Activated naive CD4-positive, alpha-beta T cell treated with anti-CD3 and anti-CD28 coated beads, Interleukin-2, amount 10 ng/mL, durations not matched to agents 5 hours and 36 hours (primary cell): Measurements from ENCODE around the gene PTGS2. TPM values are rescaled to one million over a fixed set of nuclear protein-coding genes. Genes with fewer than 3 reads are reported as not detected.

Experiments used
- total RNA-seq, 2 experiments: library from RNA; stranded (reverse); gene quantifications; one replicate each; pipeline ENCODE4 v1.2.3, GENCODE V29; 2021

PTGS2 gene
- total RNA-seq = not detected

DNA sequence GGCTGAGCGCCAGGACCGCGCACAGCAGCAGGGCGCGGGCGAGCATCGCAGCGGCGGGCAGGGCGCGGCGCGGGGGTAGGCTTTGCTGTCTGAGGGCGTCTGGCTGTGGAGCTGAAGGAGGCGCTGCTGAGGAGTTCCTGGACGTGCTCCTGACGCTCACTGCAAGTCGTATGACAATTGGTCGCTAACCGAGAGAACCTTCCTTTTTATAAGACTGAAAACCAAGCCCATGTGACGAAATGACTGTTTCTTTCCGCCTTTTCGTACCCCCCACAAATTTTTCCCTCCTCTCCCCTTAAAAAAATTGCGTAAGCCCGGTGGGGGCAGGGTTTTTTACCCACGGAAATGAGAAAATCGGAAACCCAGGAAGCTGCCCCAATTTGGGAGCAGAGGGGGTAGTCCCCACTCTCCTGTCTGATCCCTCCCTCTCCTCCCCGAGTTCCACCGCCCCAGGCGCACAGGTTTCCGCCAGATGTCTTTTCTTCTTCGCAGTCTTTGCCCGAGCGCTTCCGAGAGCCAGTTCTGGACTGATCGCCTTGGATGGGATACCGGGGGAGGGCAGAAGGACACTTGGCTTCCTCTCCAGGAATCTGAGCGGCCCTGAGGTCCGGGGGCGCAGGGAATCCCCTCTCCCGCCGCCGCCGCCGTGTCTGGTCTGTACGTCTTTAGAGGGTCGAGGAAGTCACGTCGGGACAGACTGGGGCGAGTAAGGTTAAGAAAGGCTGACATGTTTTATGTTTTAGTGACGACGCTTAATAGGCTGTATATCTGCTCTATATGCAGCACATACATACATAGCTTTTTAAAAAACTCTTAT is at the start of gene PTGS2:
PTGS2 (minus strand) TSS at position 179 of the 817 bp plus-strand sequence; CDS start at position 46, 133 bp downstream.

Other genes starting within 250 kb of the PTGS2 start
- not detected for gene PDC, start 219.3 kb downstream of the PTGS2 start, total RNA-seq
- gene PLA2G4A, start 148.5 kb upstream of the PTGS2 start, total RNA-seq = not detected